C4-2B (cell line): ENCODE results near the gene ARHGAP32.
A peak's percentile ranks its signal among the peaks of the same experiment; 100 is the strongest.

Experiments
- H3K27ac ChIP-seq: fragments of 450-650 bp; 2 replicates; pipeline ENCODE4 v1.5.1; 2017
- ZFX ChIP-seq: fragments of 450-650 bp; IDR thresholded peaks from 2 replicates; pipeline ENCODE4 v1.6.1; 2017
- TF ChIP-seq, protein P1 (sequence below): fragments of 450-650 bp; conservative IDR thresholded peaks from 2 replicates; pipeline ENCODE4 v1.5.1; 2017; ENCODE audit warnings: mild to moderate bottlenecking

Gene ARHGAP32

DNA sequence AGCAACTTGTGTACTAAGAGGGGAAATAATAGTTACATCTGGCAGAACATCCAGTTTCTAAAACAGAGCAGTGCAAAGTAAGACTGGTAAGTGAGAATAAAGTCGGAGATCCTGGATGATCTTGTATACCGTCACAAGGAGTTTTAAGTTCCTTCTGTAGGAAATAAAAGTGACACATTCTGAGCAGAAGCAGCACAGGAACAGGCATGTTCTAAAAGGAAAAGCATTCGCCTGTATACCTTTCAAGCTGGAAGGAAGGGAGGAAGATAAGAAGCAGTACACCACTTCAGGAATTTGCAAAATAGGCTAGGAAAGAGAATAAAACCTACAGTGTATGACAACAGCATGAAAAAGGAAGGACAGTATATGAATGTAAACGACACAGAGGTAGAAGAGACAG is 143.2 kb downstream of the ARHGAP32 start:
- no peak overlapping the region for H3K27ac ChIP-seq
- TF ChIP-seq ZFX = no peak
- TF ChIP-seq, protein P1, sequence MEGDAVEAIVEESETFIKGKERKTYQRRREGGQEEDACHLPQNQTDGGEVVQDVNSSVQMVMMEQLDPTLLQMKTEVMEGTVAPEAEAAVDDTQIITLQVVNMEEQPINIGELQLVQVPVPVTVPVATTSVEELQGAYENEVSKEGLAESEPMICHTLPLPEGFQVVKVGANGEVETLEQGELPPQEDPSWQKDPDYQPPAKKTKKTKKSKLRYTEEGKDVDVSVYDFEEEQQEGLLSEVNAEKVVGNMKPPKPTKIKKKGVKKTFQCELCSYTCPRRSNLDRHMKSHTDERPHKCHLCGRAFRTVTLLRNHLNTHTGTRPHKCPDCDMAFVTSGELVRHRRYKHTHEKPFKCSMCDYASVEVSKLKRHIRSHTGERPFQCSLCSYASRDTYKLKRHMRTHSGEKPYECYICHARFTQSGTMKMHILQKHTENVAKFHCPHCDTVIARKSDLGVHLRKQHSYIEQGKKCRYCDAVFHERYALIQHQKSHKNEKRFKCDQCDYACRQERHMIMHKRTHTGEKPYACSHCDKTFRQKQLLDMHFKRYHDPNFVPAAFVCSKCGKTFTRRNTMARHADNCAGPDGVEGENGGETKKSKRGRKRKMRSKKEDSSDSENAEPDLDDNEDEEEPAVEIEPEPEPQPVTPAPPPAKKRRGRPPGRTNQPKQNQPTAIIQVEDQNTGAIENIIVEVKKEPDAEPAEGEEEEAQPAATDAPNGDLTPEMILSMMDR = no peak

DNA sequence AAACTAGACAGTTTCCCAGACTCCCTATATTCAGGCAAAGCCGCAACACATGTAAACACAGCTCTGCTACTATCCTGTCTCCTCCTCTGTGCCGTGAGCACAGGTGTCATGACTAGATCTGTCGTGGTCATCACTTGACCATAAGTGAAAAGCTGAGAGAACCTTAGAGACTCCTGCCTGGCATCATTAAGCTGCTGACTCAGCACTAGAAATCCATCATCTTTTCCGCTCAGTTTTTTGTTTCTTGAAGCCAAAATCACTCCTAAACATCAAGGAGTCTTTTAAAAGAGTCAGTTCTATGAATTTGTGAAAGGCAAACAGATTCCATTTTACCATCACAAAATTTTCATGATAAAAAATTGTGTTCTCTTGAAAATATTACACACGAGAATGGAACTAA is 147.0 kb downstream of the ARHGAP32 start:
- TF ChIP-seq, protein P1 = no peak
- TF ChIP-seq ZFX = no peak
- no peak overlapping the region for H3K27ac ChIP-seq

DNA sequence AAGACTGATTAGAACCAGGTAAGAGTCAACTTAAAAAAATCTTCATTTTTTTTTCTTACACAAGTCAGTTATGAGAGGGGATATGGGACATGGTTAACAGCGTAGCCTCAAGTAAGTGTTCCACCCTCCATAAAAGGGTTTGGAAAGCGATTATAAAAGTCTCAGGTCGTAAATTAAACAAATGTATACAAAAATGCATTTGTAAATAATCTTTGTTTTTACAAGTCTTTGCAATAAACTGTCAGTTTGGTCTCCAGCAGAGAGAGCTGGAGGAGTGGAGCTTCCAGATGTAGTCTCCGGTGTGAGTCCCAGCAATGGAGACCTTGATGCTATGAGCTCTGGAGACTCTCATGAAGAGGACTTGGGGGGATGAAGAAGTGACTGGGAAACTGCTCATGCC is 149.6 kb downstream of the ARHGAP32 start:
- no peak overlapping the region; the same call in 1 of the 2 replicates for H3K27ac ChIP-seq

DNA sequence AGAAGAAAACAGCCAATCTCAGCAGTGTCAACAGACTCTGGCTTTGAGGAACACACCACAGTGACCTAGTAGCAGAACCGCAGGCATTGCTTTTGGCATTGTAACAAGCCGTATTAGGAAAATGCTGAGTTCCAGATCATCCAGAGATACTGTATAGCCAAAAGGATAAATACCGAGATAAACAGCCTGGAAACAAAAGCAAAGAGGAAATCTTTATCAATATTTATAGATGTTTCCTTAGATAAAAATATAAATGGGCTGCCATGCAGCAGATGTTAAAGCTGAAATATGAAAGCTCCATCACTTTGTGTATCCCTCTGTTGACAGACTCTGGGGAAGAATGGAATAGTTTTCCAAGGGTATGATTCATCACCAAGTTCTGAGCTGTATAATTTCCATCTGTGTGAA is 150.5 kb downstream of the ARHGAP32 start:
- H3K27ac ChIP-seq = peak overlapping the region; percentile 52; the same call in 1 of the 2 replicates
- TF ChIP-seq, protein P1 = no peak
- TF ChIP-seq ZFX = no peak

More for the DNA sequence above, 149.6 kb downstream of the ARHGAP32 start:
- TF ChIP-seq, protein P1 = no peak
- TF ChIP-seq ZFX = no peak

DNA sequence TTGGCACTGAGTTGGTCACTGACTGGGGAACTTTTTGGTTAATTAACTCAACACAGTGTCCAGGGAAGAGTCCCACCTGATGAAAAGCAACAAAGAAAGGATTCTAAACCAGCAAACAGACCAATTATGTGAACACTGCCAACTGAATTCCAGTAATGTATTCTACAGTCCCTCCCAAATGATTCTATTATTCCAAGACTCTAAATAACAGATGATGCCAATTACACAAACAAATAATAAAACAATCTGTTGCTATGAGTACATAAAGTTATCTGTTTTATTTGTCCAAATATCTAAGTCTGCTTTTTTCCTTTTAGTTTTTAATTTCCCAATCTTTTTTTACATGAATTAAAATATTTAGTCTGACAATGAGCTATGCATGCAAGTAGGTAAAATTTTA is 151.2 kb downstream of the ARHGAP32 start:
- no peak overlapping the region for H3K27ac ChIP-seq
- TF ChIP-seq, protein P1 = no peak
- TF ChIP-seq ZFX = no peak

DNA sequence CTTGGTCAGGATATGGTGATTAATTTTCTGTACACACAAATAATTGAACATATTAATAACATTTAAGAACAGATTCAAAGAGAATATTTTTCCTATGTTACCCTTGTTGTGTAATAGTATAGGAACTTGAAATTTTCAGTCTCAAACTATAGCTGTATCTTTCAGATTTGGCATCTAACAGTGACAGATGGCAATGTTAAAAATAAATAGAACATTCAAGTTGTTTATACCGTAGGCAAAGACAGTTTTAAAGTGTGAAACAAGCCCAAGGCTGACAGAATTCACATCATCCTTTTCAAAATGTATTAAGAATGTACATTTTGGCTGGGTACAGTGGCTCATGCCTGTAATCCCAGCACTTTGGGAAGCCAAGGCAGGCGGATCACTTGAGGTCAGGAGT is 156.9 kb downstream of the ARHGAP32 start:
- TF ChIP-seq, protein P1 = no peak
- no peak for TF ChIP-seq ZFX
- no peak overlapping the region for H3K27ac ChIP-seq

DNA sequence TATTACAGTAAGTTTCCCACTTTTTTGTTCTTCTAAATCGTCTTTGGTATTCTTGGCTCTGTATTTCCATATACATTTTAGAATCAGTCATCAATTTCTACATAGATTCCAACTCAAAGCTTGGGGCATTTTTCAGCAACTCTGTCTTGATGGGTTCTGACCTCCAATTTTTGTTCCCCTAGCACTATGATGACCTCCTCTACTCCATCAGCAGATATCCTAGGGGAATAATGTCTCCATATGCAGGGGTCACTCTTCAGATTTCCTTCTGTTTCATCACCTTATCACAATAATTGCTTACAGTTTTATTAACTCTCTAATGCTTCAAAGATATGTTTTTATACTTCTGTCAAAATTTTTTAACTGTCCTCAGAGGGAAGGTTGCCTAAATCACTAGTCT is 158.1 kb downstream of the ARHGAP32 start:
- TF ChIP-seq, protein P1 = no peak
- no peak for TF ChIP-seq ZFX
- H3K27ac ChIP-seq = no peak overlapping the region
